Liver (tissue), 9 donors: ENCODE results near the gene CRADD. TPM values are rescaled to one million over a fixed set of nuclear protein-coding genes. Genes with fewer than 3 reads are reported as not detected.

Experiments
- DNase-seq: peaks from one replicate; pipeline ENCODE4 v3.0.0-alpha.2; 2017; ENCODE audit warnings: low spot score
- H3K27ac ChIP-seq, 2 donors: one replicate each; pipeline ENCODE4 v1.7.0; 2013; ENCODE audit warnings: inconsistent platforms in 2 of 2, low read length in 2 of 2, control low read depth in 1 of 2, low read depth in 1 of 2, mild to moderate bottlenecking in 1 of 2
- H3K27me3 ChIP-seq, 4 donors: one replicate each; pipeline versions ENCODE4 v1.6.1 to v1.7.0; 2013; ENCODE audit warnings: low read length in 3 of 4, inconsistent platforms in 1 of 4, mild to moderate bottlenecking in 1 of 4, moderate library complexity in 1 of 4; ENCODE audit not compliant: control insufficient read depth in 4 of 4, insufficient read depth in 4 of 4
- H3K36me3 ChIP-seq, 4 donors: one replicate each; pipeline versions ENCODE4 v1.6.1 to v1.7.0; 2013; ENCODE audit warnings: low read length in 3 of 4, mild to moderate bottlenecking in 3 of 4, low read depth in 1 of 4, moderate library complexity in 1 of 4; ENCODE audit not compliant: control insufficient read depth in 4 of 4, insufficient read depth in 3 of 4
- H3K4me1 ChIP-seq, 4 donors: one replicate each; pipeline versions ENCODE4 v1.6.1 to v1.7.0; 2013; ENCODE audit warnings: low read length in 3 of 4, mild to moderate bottlenecking in 3 of 4, moderate library complexity in 1 of 4; ENCODE audit not compliant: control insufficient read depth in 4 of 4, insufficient read depth in 4 of 4
- H3K4me3 ChIP-seq, 3 donors: one replicate each; pipeline versions ENCODE4 v1.6.1 to v1.7.0; 2013; ENCODE audit warnings: low read length in 3 of 3, control low read depth in 1 of 3, low read depth in 1 of 3, mild to moderate bottlenecking in 1 of 3
- H3K9ac ChIP-seq, 2 donors: one replicate each; pipeline ENCODE4 v1.7.0; 2013; ENCODE audit warnings: low read length in 2 of 2, mild to moderate bottlenecking in 2 of 2, moderate library complexity in 2 of 2, control low read depth in 1 of 2, low read depth in 1 of 2
- H3K9me3 ChIP-seq, 4 donors: one replicate each; pipeline versions ENCODE4 v1.6.1 to v1.7.0; 2013; ENCODE audit warnings: low read length in 3 of 4; ENCODE audit not compliant: control insufficient read depth in 4 of 4
- ATF3 ChIP-seq: IDR thresholded peaks from 2 replicates; pipeline ENCODE4 v1.6.1; 2016; ENCODE audit warnings: antibody characterized with exemption
- CTCF ChIP-seq: fragments of 150-350 bp; IDR thresholded peaks from 2 replicates; pipeline ENCODE4 v1.5.1; 2017; ENCODE audit warnings: improper control_type of control experiment, low read depth, low read length; ENCODE audit not compliant: missing input control
- EGR1 ChIP-seq, 2 donors: IDR thresholded peaks; 2 replicates each; pipeline ENCODE4 v1.6.1; 2016 to 2018; ENCODE audit warnings: antibody characterized with exemption in 2 of 2, low read depth in 2 of 2
- FOXA1 ChIP-seq: IDR thresholded peaks from 2 replicates; pipeline ENCODE4 v1.6.1; 2016; ENCODE audit warnings: antibody characterized with exemption
- FOXA2 ChIP-seq: IDR thresholded peaks from 2 replicates; pipeline ENCODE4 v1.6.1; 2016; ENCODE audit warnings: antibody characterized with exemption
- GABPA ChIP-seq, 2 donors: IDR thresholded peaks in 1 of 2; conservative IDR thresholded peaks in 1 of 2; 2 replicates each; pipeline ENCODE4 v1.6.1; 2016; ENCODE audit warnings: antibody characterized with exemption in 2 of 2, mild to moderate bottlenecking in 1 of 2, moderate library complexity in 1 of 2
- HNF4A ChIP-seq, 2 donors: conservative IDR thresholded peaks; 2 replicates each; pipeline ENCODE4 v1.6.1; 2016; ENCODE audit warnings: antibody characterized with exemption in 2 of 2, mild to moderate bottlenecking in 2 of 2
- HNF4G ChIP-seq: IDR thresholded peaks from 2 replicates; pipeline ENCODE4 v1.6.1; 2016; ENCODE audit warnings: antibody characterized with exemption
- JUND ChIP-seq, 2 donors: IDR thresholded peaks; 2 replicates each; pipeline ENCODE4 v1.6.1; 2016; ENCODE audit warnings: antibody characterized with exemption in 2 of 2
- NR2F2 ChIP-seq: IDR thresholded peaks from 2 replicates; pipeline ENCODE4 v1.6.1; 2016; ENCODE audit warnings: antibody characterized with exemption
- RAD21 ChIP-seq, 2 donors: IDR thresholded peaks; 2 replicates each; pipeline ENCODE4 v1.6.1; 2016; ENCODE audit warnings: antibody characterized with exemption in 2 of 2, mild to moderate bottlenecking in 2 of 2
- REST ChIP-seq: IDR thresholded peaks from 2 replicates; pipeline ENCODE4 v1.6.1; 2016; ENCODE audit warnings: antibody characterized with exemption, mild to moderate bottlenecking
- RXRA ChIP-seq, 2 donors: IDR thresholded peaks; 2 replicates each; pipeline ENCODE4 v1.6.1; 2017 to 2018; ENCODE audit warnings: antibody characterized with exemption in 2 of 2, mild to moderate bottlenecking in 1 of 2
- SP1 ChIP-seq: IDR thresholded peaks from 2 replicates; pipeline ENCODE4 v1.6.1; 2018; ENCODE audit warnings: antibody characterized with exemption, mild to moderate bottlenecking
- TAF1 ChIP-seq: conservative IDR thresholded peaks from 2 replicates; pipeline ENCODE4 v1.6.1; 2016; ENCODE audit warnings: antibody characterized with exemption, mild to moderate bottlenecking
- YY1 ChIP-seq: IDR thresholded peaks from 2 replicates; pipeline ENCODE4 v1.6.1; 2016; ENCODE audit warnings: antibody characterized with exemption, mild to moderate bottlenecking
- WGBS: extraction: QIAGEN DNeasy Blood & Tissue Kit; methylation state at CpG from one replicate; pipeline ENCODE4 v1.1.7; 2013; 5-methylcytosine and 5-hydroxymethylcytosine counted together
- polyA plus RNA-seq, 2 donors: library from polyadenylated mRNA; stranded (reverse) in 1 of 2; unstranded in 1 of 2; fragments of 200-250 nt in 1 of 2; fragments of >200 nt in 1 of 2; fragmentation: Nextera tagmentation in 1 of 2; extraction: Ambion mirVana in 1 of 2; gene quantifications; one replicate each; pipeline versions ENCODE4 v1.2.1 to v1.2.3, GENCODE V29; 2013 to 2015
- total RNA-seq, 2 donors: library from RNA; depleted of rRNA; stranded (reverse); fragments of >200 nt; gene quantifications; one replicate each; pipeline ENCODE4 v1.2.3, GENCODE V29; 2014
- TF ChIP-seq, protein P1 (sequence below): IDR thresholded peaks from 2 replicates; pipeline ENCODE4 v1.6.1; 2016; ENCODE audit warnings: antibody characterized with exemption
- TF ChIP-seq, protein P2 (sequence below): IDR thresholded peaks from 2 replicates; pipeline ENCODE4 v1.6.1; 2016; ENCODE audit warnings: antibody characterized with exemption
- donor health status: healthy.
- donor health status: healthy.
- donor health status: healthy.
- donor health status: healthy.
- donor health status: healthy.

CRADD gene
- total and polyA plus RNA-seq, 4 donors, result 19.4 to 48.9 (median 29.6) TPM

GRCh38 chr12:93657071-93657470 is 20.1 kb upstream of the CRADD start:
- DNase-seq, result no peak
- Histone ChIP-seq H3K4me1 (no peaks in the 10 kb centered on the region), H3K36me3 (no peaks in the 10 kb centered on the region), H3K9me3 (no peaks in the 10 kb centered on the region), H3K9ac (no peak overlapping the region), H3K27me3 (no peaks in the 10 kb centered on the region), H3K27ac (no peak overlapping the region), H3K4me3 (no peak overlapping the region)
- WGBS, result 93% methylated on average over 2 of the region's 2 CpGs
- TF ChIP-seq, protein P1, sequence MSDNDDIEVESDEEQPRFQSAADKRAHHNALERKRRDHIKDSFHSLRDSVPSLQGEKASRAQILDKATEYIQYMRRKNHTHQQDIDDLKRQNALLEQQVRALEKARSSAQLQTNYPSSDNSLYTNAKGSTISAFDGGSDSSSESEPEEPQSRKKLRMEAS, result no peak
- TF ChIP-seq FOXA2, result no peak
- no peak for TF ChIP-seq EGR1 (IDR thresholded peaks at IDR 0.05; ENCODE audit: low read depth in 2 of 2)
- TF ChIP-seq, protein P2, sequence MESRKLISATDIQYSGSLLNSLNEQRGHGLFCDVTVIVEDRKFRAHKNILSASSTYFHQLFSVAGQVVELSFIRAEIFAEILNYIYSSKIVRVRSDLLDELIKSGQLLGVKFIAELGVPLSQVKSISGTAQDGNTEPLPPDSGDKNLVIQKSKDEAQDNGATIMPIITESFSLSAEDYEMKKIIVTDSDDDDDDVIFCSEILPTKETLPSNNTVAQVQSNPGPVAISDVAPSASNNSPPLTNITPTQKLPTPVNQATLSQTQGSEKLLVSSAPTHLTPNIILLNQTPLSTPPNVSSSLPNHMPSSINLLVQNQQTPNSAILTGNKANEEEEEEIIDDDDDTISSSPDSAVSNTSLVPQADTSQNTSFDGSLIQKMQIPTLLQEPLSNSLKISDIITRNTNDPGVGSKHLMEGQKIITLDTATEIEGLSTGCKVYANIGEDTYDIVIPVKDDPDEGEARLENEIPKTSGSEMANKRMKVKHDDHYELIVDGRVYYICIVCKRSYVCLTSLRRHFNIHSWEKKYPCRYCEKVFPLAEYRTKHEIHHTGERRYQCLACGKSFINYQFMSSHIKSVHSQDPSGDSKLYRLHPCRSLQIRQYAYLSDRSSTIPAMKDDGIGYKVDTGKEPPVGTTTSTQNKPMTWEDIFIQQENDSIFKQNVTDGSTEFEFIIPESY, result no peak
- TF ChIP-seq SP1, result no peak
- no peak for TF ChIP-seq TAF1
- no peak for TF ChIP-seq HNF4A (conservative IDR thresholded peaks at IDR 0.05)
- TF ChIP-seq GABPA (IDR thresholded peaks at IDR 0.05 in 1 of 2, conservative IDR thresholded peaks at IDR 0.05 in 1 of 2), result no peak
- TF ChIP-seq FOXA1, result no peak
- no peak for TF ChIP-seq CTCF
- TF ChIP-seq REST, result no peak
- TF ChIP-seq NR2F2, result no peak
- TF ChIP-seq ATF3, result no peak
- no peak for TF ChIP-seq HNF4G
- TF ChIP-seq RAD21 (IDR thresholded peaks at IDR 0.05), result no peak
- TF ChIP-seq JUND (IDR thresholded peaks at IDR 0.05), result no peak
- no peak for TF ChIP-seq RXRA (IDR thresholded peaks at IDR 0.05)
- no peak for TF ChIP-seq YY1
